T-helper 1 cell treated with Interleukin-12 subunit alpha and Interleukin-12 subunit beta and Interleukin-4 antibody, amounts not matched to agents 30 ng/mL and 1 ng/mL, for 36 hours (primary cell): ENCODE data around the gene TLDC2. TPM values are rescaled to one million over a fixed set of nuclear protein-coding genes. Genes with fewer than 3 reads are reported as not detected.

Source experiments
- intact Hi-C: fragments of 100-400 bp; cut with micrococcal nuclease; formaldehyde crosslinking; loops from one replicate; pipeline ENCODE4 v1.15.1; 2024
- total RNA-seq: library from RNA; stranded (reverse); gene quantifications from 2 replicates; pipeline ENCODE4 v1.2.3, GENCODE V29; 2022

Gene TLDC2
- total RNA-seq, 1 donor from 2014 or later, result not detected

- intact Hi-C loops, result loop anchor here (10.0 kb wide), 1 partner anchor 1203 kb away; no protein-coding TSS in a partner anchor
Measured at GRCh38 chr20:36937402-36937770, 61.4 kb downstream of the TLDC2 start.

- intact Hi-C loops, result no loop called here
Measured at GRCh38 chr20:36941401-36941835, 65.5 kb downstream of the TLDC2 start.

Other genes starting within 250 kb of the TLDC2 start
- 78.0 and 78.8 TPM in 2 replicates for gene SLA2, start 229.9 kb upstream of the TLDC2 start, total RNA-seq
- 26.5 and 27.2 TPM in 2 replicates for gene NDRG3, start 130.0 kb upstream of the TLDC2 start, total RNA-seq
- gene DSN1, start 102.4 kb upstream of the TLDC2 start, total RNA-seq, result 25.0 and 25.2 TPM in 2 replicates
- gene SAMHD1, start 75.6 kb downstream of the TLDC2 start, total RNA-seq, result 300 and 310 TPM in 2 replicates
- 50.0 and 51.4 TPM in 2 replicates for gene RBL1, start 219.9 kb downstream of the TLDC2 start, total RNA-seq